Glutamatergic neuron (in vitro differentiated cells): ENCODE results near the gene PHPT1. TPM values are rescaled to one million over a fixed set of nuclear protein-coding genes. Genes with fewer than 3 reads are reported as not detected.
A peak's percentile ranks its signal among the peaks of the same experiment; 100 is the strongest.

Experiments used
- DNase-seq: peaks from one replicate; pipeline ENCODE4 v3.0.0; 2022
- H3K27ac Mint-ChIP-seq: one replicate; pipeline ENCODE4 v1.8.0; 2020; ENCODE audit warnings: mild to moderate bottlenecking, mixed read lengths, inconsistent platforms; ENCODE audit not compliant: unreplicated experiment
- H3K27me3 Mint-ChIP-seq: one replicate; pipeline ENCODE4 v1.8.0; 2020; ENCODE audit warnings: mild to moderate bottlenecking, moderate library complexity, mixed read lengths, inconsistent platforms; ENCODE audit not compliant: unreplicated experiment
- H3K36me3 Mint-ChIP-seq: one replicate; pipeline ENCODE4 v1.8.0; 2020; ENCODE audit warnings: mild to moderate bottlenecking, mixed read lengths, inconsistent platforms; ENCODE audit not compliant: unreplicated experiment
- H3K4me1 Mint-ChIP-seq: one replicate; pipeline ENCODE4 v1.8.0; 2020; ENCODE audit warnings: mild to moderate bottlenecking, low read depth, mixed read lengths, inconsistent platforms; ENCODE audit not compliant: unreplicated experiment
- H3K4me3 Mint-ChIP-seq: one replicate; pipeline ENCODE4 v1.8.0; 2020; ENCODE audit warnings: mild to moderate bottlenecking, mixed read lengths, inconsistent platforms; ENCODE audit not compliant: unreplicated experiment
- H3K9me3 Mint-ChIP-seq: one replicate; pipeline ENCODE4 v1.8.0; 2020; ENCODE audit warnings: mild to moderate bottlenecking, moderate library complexity, mixed read lengths, inconsistent platforms; ENCODE audit not compliant: unreplicated experiment
- CTCF ChIP-seq: fragments of 200-600 bp; sonication (generic); IDR thresholded peaks from one replicate; pipeline ENCODE4 v1.5.0; 2021; ENCODE audit not compliant: partially characterized antibody, unreplicated experiment
- total RNA-seq: library from RNA; stranded (reverse); fragmentation: NEBNext Ultra II Directional; extraction: Animal tissue kit (Norgen Biotek cat#: 25700); gene quantifications from one replicate; pipeline ENCODE4 v1.2.1, GENCODE V29; 2021; ENCODE audit not compliant: unreplicated experiment

PHPT1 gene
- total RNA-seq, 1 donor from 2014 or later: 101 TPM

GRCh38 chr9:136861874-136862457 lies 12.8 kb downstream of the PHPT1 start:
- no peak for TF ChIP-seq CTCF
- H3K4me1 Mint-ChIP-seq: peaks cover 5% of the 10 kb centered on the region
- DNase-seq: no peak
- peaks cover 9% of the 10 kb centered on the region for H3K9me3 Mint-ChIP-seq
- no peaks in the 10 kb centered on the region for H3K27me3 Mint-ChIP-seq
- H3K4me3 Mint-ChIP-seq: no peak overlapping the region
- H3K36me3 Mint-ChIP-seq: no peaks in the 10 kb centered on the region
- H3K27ac Mint-ChIP-seq: no peak overlapping the region

- Mint-ChIP-seq H3K4me1 (peaks cover 5% of the 10 kb centered on the region), H3K27me3 (no peaks in the 10 kb centered on the region), H3K27ac (no peak overlapping the region), H3K4me3 (no peak overlapping the region), H3K36me3 (peaks cover 5% of the 10 kb centered on the region), H3K9me3 (peaks cover 9% of the 10 kb centered on the region)
- TF ChIP-seq CTCF: no peak
- DNase-seq: no peak
Observed at GRCh38 chr9:136862849-136863622, 13.8 kb downstream of the PHPT1 start.

GRCh38 chr9:136863623-136864273 lies 14.5 kb downstream of the PHPT1 start:
- Mint-ChIP-seq H3K9me3 (peaks cover 9% of the 10 kb centered on the region), H3K27me3 (no peaks in the 10 kb centered on the region), H3K36me3 (peaks cover 6% of the 10 kb centered on the region), H3K27ac (peak overlapping the region; percentile 75), H3K4me3 (peak overlapping the region; percentile 63), H3K4me1 (peaks cover 5% of the 10 kb centered on the region)
- TF ChIP-seq CTCF: no peak
- no peak for DNase-seq

GRCh38 chr9:136865041-136865767 lies 16.0 kb downstream of the PHPT1 start:
- H3K27ac Mint-ChIP-seq: peak overlapping the region; percentile 83
- no peak for TF ChIP-seq CTCF

More at GRCh38 chr9:136865041-136865767, 16.0 kb downstream of the PHPT1 start:
- H3K36me3 Mint-ChIP-seq: peaks cover 11% of the 10 kb centered on the region
- H3K27me3 Mint-ChIP-seq: no peaks in the 10 kb centered on the region
- peak overlapping the region; percentile 89 for H3K4me3 Mint-ChIP-seq
- H3K9me3 Mint-ChIP-seq: peaks cover 9% of the 10 kb centered on the region
- H3K4me1 Mint-ChIP-seq: peaks cover 5% of the 10 kb centered on the region
- no peak for DNase-seq
